SK-N-SH (cell line): ENCODE data around the gene MTHFD1L. TPM values are rescaled to one million over a fixed set of nuclear protein-coding genes. Genes with fewer than 3 reads are reported as not detected.

ENCODE experiments used
- CTCF ChIA-PET: fragments of 300-600, 350-600 bp; formaldehyde crosslinking; extraction: SDS; loops from one replicate; lab custom pipeline; 2021; lab: Yijun Ruan, JAX
- POLR2A ChIA-PET: fragments of 350-600 bp; sonication (Branson Sonifier 250); formaldehyde crosslinking; extraction: SDS; loops from one replicate; lab custom pipeline; 2020; ENCODE audit warnings: antibody characterized with exemption, inconsistent platforms; lab: Yijun Ruan, JAX
- DNase-seq: peaks from one replicate; pipeline ENCODE4 v3.0.0; 2012
- H2AFZ ChIP-seq: fragments of 200-600 bp; sonication (generic); 2 replicates; pipeline ENCODE4 v1.8.1; 2016; ENCODE audit warnings: antibody characterized with exemption, mild to moderate bottlenecking, low read depth
- H3F3A ChIP-seq: fragments of 200-600 bp; sonication (generic); replicated peaks from 2 replicates; pipeline ENCODE3; 2016; ENCODE audit warnings: antibody characterized with exemption, mild to moderate bottlenecking; ENCODE audit not compliant: insufficient read depth
- H3K27ac ChIP-seq, 2 experiments: fragments of 200-500 bp in 1 of 2; fragments of 200-600 bp in 1 of 2; sonication (Bioruptor generic) in 1 of 2; sonication (generic), shearing (Covaris generic) in 1 of 2; 2 replicates each; pipeline versions ENCODE4 v1.5.1 to v1.6.1; 2014 to 2016; ENCODE audit warnings: low read depth in 2 of 2, inconsistent platforms in 1 of 2, low read length in 1 of 2, mild to moderate bottlenecking in 1 of 2, mixed read lengths in 1 of 2
- H3K27me3 ChIP-seq: fragments of 200-600 bp; sonication (generic), shearing (Covaris generic); 2 replicates; pipeline ENCODE4 v1.6.1; 2016; ENCODE audit warnings: mixed run types; ENCODE audit not compliant: insufficient read depth
- H3K36me3 ChIP-seq, 2 experiments: fragments of 200-500 bp in 1 of 2; fragments of 200-600 bp in 1 of 2; sonication (Bioruptor generic) in 1 of 2; sonication (generic) in 1 of 2; replicated peaks in 1 of 2; 2 replicates each; pipeline versions ENCODE3 to v1.5.1; 2014 to 2016; ENCODE audit warnings: low read length in 1 of 2, mild to moderate bottlenecking in 1 of 2; ENCODE audit not compliant: insufficient read depth in 2 of 2, control insufficient read depth in 1 of 2
- H3K4me1 ChIP-seq, 2 experiments: fragments of 200-500 bp in 1 of 2; fragments of 200-600 bp in 1 of 2; sonication (Bioruptor generic) in 1 of 2; sonication (generic), shearing (Covaris generic) in 1 of 2; 2 replicates each; pipeline versions ENCODE4 v1.5.1 to v1.6.1; 2014 to 2016; ENCODE audit warnings: low read depth in 1 of 2, low read length in 1 of 2, mixed run types in 1 of 2; ENCODE audit not compliant: insufficient read depth in 2 of 2, control insufficient read depth in 1 of 2
- H3K4me2 ChIP-seq: fragments of 200-600 bp; sonication (generic), shearing (Covaris generic); 2 replicates; pipeline ENCODE4 v1.6.1; 2017; ENCODE audit warnings: mixed run types
- H3K4me3 ChIP-seq, 2 experiments: fragments of 200-500 bp in 1 of 2; fragments of 200-600 bp in 1 of 2; sonication (Bioruptor generic) in 1 of 2; sonication (generic), shearing (Covaris generic) in 1 of 2; 2 replicates each; pipeline versions ENCODE4 v1.5.1 to v1.8.1; 2014 to 2016; ENCODE audit warnings: low read depth in 2 of 2, inconsistent platforms in 1 of 2, low read length in 1 of 2, mild to moderate bottlenecking in 1 of 2, mixed read lengths in 1 of 2, moderate library complexity in 1 of 2
- H3K79me2 ChIP-seq: fragments of 200-600 bp; sonication (generic); 2 replicates; pipeline ENCODE4 v1.8.1; 2017; ENCODE audit warnings: mild to moderate bottlenecking; ENCODE audit not compliant: insufficient read depth
- H3K9ac ChIP-seq: fragments of 200-600 bp; sonication (generic); 2 replicates; pipeline ENCODE4 v1.6.1; 2017; ENCODE audit warnings: mixed run types
- H3K9me2 ChIP-seq: fragments of 200-600 bp; sonication (generic); 2 replicates; pipeline ENCODE4 v1.6.1; 2017; ENCODE audit warnings: mixed run types
- H3K9me3 ChIP-seq: fragments of 200-600 bp; sonication (generic); 2 replicates; pipeline ENCODE4 v1.6.1; 2017; ENCODE audit warnings: mixed run types, mild to moderate bottlenecking, moderate library complexity
- H4K20me1 ChIP-seq: fragments of 200-600 bp; sonication (generic); 2 replicates; pipeline ENCODE4 v1.6.1; 2017; ENCODE audit warnings: mild to moderate bottlenecking, mixed run types; ENCODE audit not compliant: insufficient read depth
- CHD2 ChIP-seq: fragments of 150-350 bp; IDR thresholded peaks from 2 replicates; pipeline ENCODE4 v1.6.1; 2018; ENCODE audit warnings: low read length; ENCODE audit not compliant: partially characterized antibody
- ELF1 ChIP-seq: IDR thresholded peaks from 2 replicates; pipeline ENCODE4 v1.4.0; 2012
- EP300 ChIP-seq, 2 experiments: IDR thresholded peaks; 2 replicates each; pipeline versions ENCODE4 v1.4.0 to v1.6.1; 2012; ENCODE audit warnings: borderline replicate concordance in 1 of 2, low read depth in 1 of 2, low read length in 1 of 2
- EZH2phosphoT487 ChIP-seq: fragments of 200-600 bp; sonication (generic); IDR thresholded peaks from 2 replicates; pipeline ENCODE4 v1.6.1; 2017; ENCODE audit warnings: low read depth, mixed run types, mild to moderate bottlenecking, antibody characterized with exemption, moderate library complexity, borderline replicate concordance
- FOSL2 ChIP-seq: IDR thresholded peaks from 2 replicates; pipeline ENCODE4 v1.4.0; 2012; ENCODE audit warnings: low read depth, mild to moderate bottlenecking, moderate library complexity, borderline replicate concordance
- FOXJ3 ChIP-seq: sonication (generic); formaldehyde crosslinking; IDR thresholded peaks from 2 replicates; pipeline ENCODE4 v1.5.1; 2020; ENCODE audit warnings: mild to moderate bottlenecking, missing genetic modification reagents
- GABPA ChIP-seq: IDR thresholded peaks from 2 replicates; pipeline ENCODE4 v1.4.0; 2012; ENCODE audit warnings: low read depth, mild to moderate bottlenecking
- JUND ChIP-seq: IDR thresholded peaks from 2 replicates; pipeline ENCODE4 v1.4.0; 2012
- MXI1 ChIP-seq: IDR thresholded peaks from 2 replicates; pipeline ENCODE4 v1.6.1; 2012; ENCODE audit warnings: mild to moderate bottlenecking, low read depth, low read length, improper control_type of control experiment
- NFIC ChIP-seq: IDR thresholded peaks from 2 replicates; pipeline ENCODE4 v1.4.0; 2012; ENCODE audit warnings: borderline replicate concordance
- POLR2AphosphoS5 ChIP-seq: IDR thresholded peaks from 2 replicates; pipeline ENCODE4 v1.6.1; 2012; ENCODE audit warnings: low read depth, low read length
- RCOR1 ChIP-seq: fragments of 150-350 bp; IDR thresholded peaks from 2 replicates; pipeline ENCODE4 v1.6.1; 2017; ENCODE audit warnings: antibody characterized with exemption, low read length
- RFX5 ChIP-seq: IDR thresholded peaks from 2 replicates; pipeline ENCODE4 v1.6.1; 2012; ENCODE audit warnings: mild to moderate bottlenecking, improper control_type of control experiment, low read length
- RXRA ChIP-seq: IDR thresholded peaks from 2 replicates; pipeline ENCODE4 v1.4.0; 2012; ENCODE audit warnings: low read depth, mild to moderate bottlenecking, borderline replicate concordance
- SMC3 ChIP-seq: IDR thresholded peaks from 2 replicates; pipeline ENCODE4 v1.6.1; 2012; ENCODE audit warnings: low read depth, low read length, improper control_type of control experiment
- TAF1 ChIP-seq: IDR thresholded peaks from 2 replicates; pipeline ENCODE4 v1.6.1; 2012; ENCODE audit warnings: low read depth, mild to moderate bottlenecking, low read length, moderate library complexity, borderline replicate concordance
- TCF12 ChIP-seq: IDR thresholded peaks from 2 replicates; pipeline ENCODE4 v1.4.0; 2012
- TEAD4 ChIP-seq: IDR thresholded peaks from 2 replicates; pipeline ENCODE4 v1.4.0; 2012; ENCODE audit warnings: mild to moderate bottlenecking, borderline replicate concordance; ENCODE audit not compliant: insufficient read depth
- USF2 ChIP-seq: fragments of 150-350 bp; IDR thresholded peaks from 2 replicates; pipeline ENCODE4 v1.6.1; 2017; ENCODE audit warnings: antibody characterized with exemption, low read length, low read depth, borderline replicate concordance
- YY1 ChIP-seq: IDR thresholded peaks from 2 replicates; pipeline ENCODE4 v1.4.0; 2012; ENCODE audit warnings: low read depth, mild to moderate bottlenecking
- ZBTB33 ChIP-seq: IDR thresholded peaks from 2 replicates; pipeline ENCODE4 v1.4.0; 2012; ENCODE audit warnings: low read depth, borderline replicate concordance
- WGBS: methylation state at CpG from one replicate; pipeline ENCODE4 v1.1.6; 2017; ENCODE audit warnings: low lambda C conversion rate; 5-methylcytosine and 5-hydroxymethylcytosine counted together
- polyA plus RNA-seq, 3 experiments: library from polyadenylated mRNA; depleted of rRNA; stranded (reverse); fragments of >200 nt; gene quantifications; 2 replicates each; pipeline ENCODE4 v1.2.3, GENCODE V29; 2012
- TF ChIP-seq, protein P1 (sequence below): IDR thresholded peaks from 2 replicates; pipeline ENCODE4; 2012
- TF ChIP-seq, protein P2 (sequence below): IDR thresholded peaks from 2 replicates; pipeline ENCODE4 v1.4.0; 2012; ENCODE audit warnings: low read depth

The MTHFD1L gene
- polyA plus RNA-seq, 1 of the 3 experiments (the other 2 are of a cell fraction), result 37.0 TPM

DNA sequence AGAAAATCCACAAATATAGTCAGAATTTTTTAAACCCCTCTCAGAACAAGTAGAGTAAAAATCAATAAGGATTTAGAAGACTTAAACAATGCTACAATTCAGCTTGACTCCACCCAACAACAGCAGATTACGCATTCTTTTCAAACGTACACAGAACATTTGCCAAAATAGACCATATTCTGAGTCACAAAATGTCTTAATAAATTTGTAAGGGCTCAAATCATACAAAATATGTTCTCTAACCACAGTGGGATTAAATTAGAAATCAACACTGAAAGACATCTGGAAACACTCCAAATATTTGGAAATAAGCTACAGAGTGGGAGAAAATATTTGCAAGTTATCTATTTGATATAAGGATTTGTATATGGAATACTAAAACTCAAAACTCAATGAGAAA, 210.0 kb downstream of the MTHFD1L start:
- Histone ChIP-seq H2AFZ (no peak overlapping the region), H3K9ac (no peak overlapping the region), H3K27ac (no peak overlapping the region), H3K36me3 (peaks cover 3 to 60% of the 10 kb centered on the region in 2 experiments), H3K9me2 (no peaks in the 10 kb centered on the region), H3K4me1 (peaks cover 0 to 7% of the 10 kb centered on the region in 2 experiments; a peak in 2 of 4 replicates), H3F3A (peaks cover 10% of the 10 kb centered on the region), H4K20me1 (no peaks in the 10 kb centered on the region), H3K79me2 (peaks cover 7% of the 10 kb centered on the region; the same call in 1 of the 2 replicates), H3K4me2 (no peak overlapping the region), H3K9me3 (peaks cover 14% of the 10 kb centered on the region; the same call in 1 of the 2 replicates), H3K4me3 (no peak overlapping the region), H3K27me3 (no peaks in the 10 kb centered on the region)
- 76% methylated on average over 2 of the region's 2 CpGs for WGBS
- ChIA-PET CTCF (no interaction called here), POLR2A (interaction anchor here (0.6 kb wide), 1 partner anchor 212 kb away, joined by 3 read pairs; no protein-coding TSS in a partner anchor)
- no peak for DNase-seq
- TF ChIP-seq USF2 (no peak), ELF1 (no peak), MXI1 (no peak), ZBTB33 (no peak), CHD2 (no peak), TCF12 (peak; percentile 35; the same call in 1 of the 2 replicates), YY1 (no peak), POLR2AphosphoS5 (no peak), RFX5 (no peak), TAF1 (no peak), NFIC (peak; percentile 34), EP300 (IDR thresholded peaks at IDR 0.05; ENCODE audit: borderline replicate concordance in 1 of 2, low read depth in 1 of 2, low read length in 1 of 2) (0 out of 4 replicates have a peak, but pooled peaks of 1 of the 2 experiments have one; percentile 12), JUND (0 out of 2 replicates have a peak, but pooled peaks have one; percentile 24), FOSL2 (peak; percentile 21; the same call in 1 of the 2 replicates), EZH2phosphoT487 (no peak), GABPA (no peak), FOXJ3 (CRISPR knock-in tag) (no peak), SMC3 (no peak), TEAD4 (no peak), RCOR1 (no peak), RXRA (no peak)
- TF ChIP-seq, protein P1, sequence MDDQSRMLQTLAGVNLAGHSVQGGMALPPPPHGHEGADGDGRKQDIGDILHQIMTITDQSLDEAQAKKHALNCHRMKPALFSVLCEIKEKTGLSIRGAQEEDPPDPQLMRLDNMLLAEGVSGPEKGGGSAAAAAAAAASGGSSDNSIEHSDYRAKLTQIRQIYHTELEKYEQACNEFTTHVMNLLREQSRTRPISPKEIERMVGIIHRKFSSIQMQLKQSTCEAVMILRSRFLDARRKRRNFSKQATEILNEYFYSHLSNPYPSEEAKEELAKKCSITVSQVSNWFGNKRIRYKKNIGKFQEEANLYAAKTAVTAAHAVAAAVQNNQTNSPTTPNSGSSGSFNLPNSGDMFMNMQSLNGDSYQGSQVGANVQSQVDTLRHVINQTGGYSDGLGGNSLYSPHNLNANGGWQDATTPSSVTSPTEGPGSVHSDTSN, result peak; percentile 34
- TF ChIP-seq, protein P2, sequence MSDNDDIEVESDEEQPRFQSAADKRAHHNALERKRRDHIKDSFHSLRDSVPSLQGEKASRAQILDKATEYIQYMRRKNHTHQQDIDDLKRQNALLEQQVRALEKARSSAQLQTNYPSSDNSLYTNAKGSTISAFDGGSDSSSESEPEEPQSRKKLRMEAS, result no peak
